Panc1 (cell line): Measurements from ENCODE around the gene SCNN1B.

Experiments used
- POLR2AphosphoS5 ChIP-seq: IDR thresholded peaks from 2 replicates; pipeline ENCODE4 v1.6.1; 2012; ENCODE audit warnings: mild to moderate bottlenecking, low read depth, low read length, moderate library complexity
- SIN3A ChIP-seq: IDR thresholded peaks from 2 replicates; pipeline ENCODE4 v1.6.1; 2012; ENCODE audit warnings: low read depth, mild to moderate bottlenecking, low read length, moderate library complexity, borderline replicate concordance; ENCODE audit not compliant: insufficient read depth
- TF ChIP-seq, protein P1 (sequence below), 2 experiments: IDR thresholded peaks; 2 replicates each; pipeline ENCODE4 v1.6.1; 2011 to 2012; ENCODE audit warnings: low read depth in 2 of 2, control low read depth in 1 of 2, low read length in 1 of 2, mild to moderate bottlenecking in 1 of 2, moderate library complexity in 1 of 2; ENCODE audit not compliant: insufficient read depth in 1 of 2
- TF ChIP-seq, protein P2 (sequence below): fragments of 450-650 bp; IDR thresholded peaks from 2 replicates; pipeline ENCODE4 v1.5.1; 2017; ENCODE audit warnings: mild to moderate bottlenecking

DNA sequence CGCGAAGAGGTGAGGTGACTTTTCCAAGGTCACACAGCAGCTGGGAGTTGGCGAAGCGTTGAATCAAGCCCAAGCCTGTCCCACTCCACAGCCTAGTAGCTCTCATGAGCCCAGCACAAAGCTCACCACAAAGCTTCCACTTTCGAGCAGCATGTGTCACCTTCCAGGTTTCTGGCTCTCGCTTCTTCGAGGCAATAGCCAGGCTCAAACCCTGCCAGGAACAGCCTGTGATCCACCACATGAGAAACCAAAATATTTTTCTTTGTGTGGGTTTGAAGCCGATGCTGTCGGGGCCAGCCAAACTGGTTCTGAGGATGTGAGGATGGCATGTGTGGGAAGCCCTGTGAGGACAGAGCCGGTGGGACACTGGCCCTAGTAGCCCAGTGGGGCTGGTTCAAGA is 82.8 kb downstream of the SCNN1B start:
- TF ChIP-seq, protein P1, sequence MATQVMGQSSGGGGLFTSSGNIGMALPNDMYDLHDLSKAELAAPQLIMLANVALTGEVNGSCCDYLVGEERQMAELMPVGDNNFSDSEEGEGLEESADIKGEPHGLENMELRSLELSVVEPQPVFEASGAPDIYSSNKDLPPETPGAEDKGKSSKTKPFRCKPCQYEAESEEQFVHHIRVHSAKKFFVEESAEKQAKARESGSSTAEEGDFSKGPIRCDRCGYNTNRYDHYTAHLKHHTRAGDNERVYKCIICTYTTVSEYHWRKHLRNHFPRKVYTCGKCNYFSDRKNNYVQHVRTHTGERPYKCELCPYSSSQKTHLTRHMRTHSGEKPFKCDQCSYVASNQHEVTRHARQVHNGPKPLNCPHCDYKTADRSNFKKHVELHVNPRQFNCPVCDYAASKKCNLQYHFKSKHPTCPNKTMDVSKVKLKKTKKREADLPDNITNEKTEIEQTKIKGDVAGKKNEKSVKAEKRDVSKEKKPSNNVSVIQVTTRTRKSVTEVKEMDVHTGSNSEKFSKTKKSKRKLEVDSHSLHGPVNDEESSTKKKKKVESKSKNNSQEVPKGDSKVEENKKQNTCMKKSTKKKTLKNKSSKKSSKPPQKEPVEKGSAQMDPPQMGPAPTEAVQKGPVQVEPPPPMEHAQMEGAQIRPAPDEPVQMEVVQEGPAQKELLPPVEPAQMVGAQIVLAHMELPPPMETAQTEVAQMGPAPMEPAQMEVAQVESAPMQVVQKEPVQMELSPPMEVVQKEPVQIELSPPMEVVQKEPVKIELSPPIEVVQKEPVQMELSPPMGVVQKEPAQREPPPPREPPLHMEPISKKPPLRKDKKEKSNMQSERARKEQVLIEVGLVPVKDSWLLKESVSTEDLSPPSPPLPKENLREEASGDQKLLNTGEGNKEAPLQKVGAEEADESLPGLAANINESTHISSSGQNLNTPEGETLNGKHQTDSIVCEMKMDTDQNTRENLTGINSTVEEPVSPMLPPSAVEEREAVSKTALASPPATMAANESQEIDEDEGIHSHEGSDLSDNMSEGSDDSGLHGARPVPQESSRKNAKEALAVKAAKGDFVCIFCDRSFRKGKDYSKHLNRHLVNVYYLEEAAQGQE (IDR thresholded peaks at IDR 0.05; ENCODE audit: insufficient read depth in 1 of 2, low read depth in 2 of 2, low read length in 1 of 2): no peak
- TF ChIP-seq, protein P2, sequence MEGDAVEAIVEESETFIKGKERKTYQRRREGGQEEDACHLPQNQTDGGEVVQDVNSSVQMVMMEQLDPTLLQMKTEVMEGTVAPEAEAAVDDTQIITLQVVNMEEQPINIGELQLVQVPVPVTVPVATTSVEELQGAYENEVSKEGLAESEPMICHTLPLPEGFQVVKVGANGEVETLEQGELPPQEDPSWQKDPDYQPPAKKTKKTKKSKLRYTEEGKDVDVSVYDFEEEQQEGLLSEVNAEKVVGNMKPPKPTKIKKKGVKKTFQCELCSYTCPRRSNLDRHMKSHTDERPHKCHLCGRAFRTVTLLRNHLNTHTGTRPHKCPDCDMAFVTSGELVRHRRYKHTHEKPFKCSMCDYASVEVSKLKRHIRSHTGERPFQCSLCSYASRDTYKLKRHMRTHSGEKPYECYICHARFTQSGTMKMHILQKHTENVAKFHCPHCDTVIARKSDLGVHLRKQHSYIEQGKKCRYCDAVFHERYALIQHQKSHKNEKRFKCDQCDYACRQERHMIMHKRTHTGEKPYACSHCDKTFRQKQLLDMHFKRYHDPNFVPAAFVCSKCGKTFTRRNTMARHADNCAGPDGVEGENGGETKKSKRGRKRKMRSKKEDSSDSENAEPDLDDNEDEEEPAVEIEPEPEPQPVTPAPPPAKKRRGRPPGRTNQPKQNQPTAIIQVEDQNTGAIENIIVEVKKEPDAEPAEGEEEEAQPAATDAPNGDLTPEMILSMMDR: no peak
- no peak for TF ChIP-seq SIN3A
- TF ChIP-seq POLR2AphosphoS5: no peak
